GM19452 (cell line): ENCODE measurements around the gene NRCAM.

Source experiments
- ATAC-seq: cut with Tn5 transposase; IDR thresholded peaks from one replicate; pipeline ENCODE4 v1.9.1; 2021; ENCODE audit not compliant: unreplicated experiment

Gene NRCAM

GRCh38 chr7:108460964-108461363 lies 4.7 kb upstream of the NRCAM start:
- no peak for ATAC-seq

- no peak for ATAC-seq
Observed at GRCh38 chr7:108459922-108460551, 3.8 kb upstream of the NRCAM start.

- ATAC-seq: no peak
Observed at GRCh38 chr7:108457871-108458270, 1.6 kb upstream of the NRCAM start.

GRCh38 chr7:108456845-108457540 lies 757 bp upstream of the NRCAM start:
- ATAC-seq: no peak

- no peak for ATAC-seq
Observed at GRCh38 chr7:108455551-108455997, 662 bp downstream of the NRCAM start.

GRCh38 chr7:108454674-108455550 lies 1.3 kb downstream of the NRCAM start:
- no peak for ATAC-seq

- no peak for ATAC-seq
Observed at GRCh38 chr7:108454317-108454673, 1.9 kb downstream of the NRCAM start.

- no peak for ATAC-seq
Observed at GRCh38 chr7:108453320-108453719, 2.9 kb downstream of the NRCAM start.

GRCh38 chr7:108452707-108453106 lies 3.5 kb downstream of the NRCAM start:
- no peak for ATAC-seq

- ATAC-seq: no peak
Observed at GRCh38 chr7:108451296-108451848, 4.9 kb downstream of the NRCAM start.

GRCh38 chr7:108450160-108450559 lies 6.1 kb downstream of the NRCAM start:
- ATAC-seq: no peak

GRCh38 chr7:108449521-108449920 lies 6.7 kb downstream of the NRCAM start:
- ATAC-seq: no peak

- ATAC-seq: no peak
Observed at GRCh38 chr7:108448584-108449505, 7.4 kb downstream of the NRCAM start.

- ATAC-seq: no peak
Observed at GRCh38 chr7:108442039-108442568, 14.1 kb downstream of the NRCAM start.

- ATAC-seq: no peak
Observed at GRCh38 chr7:108441392-108441955, 14.8 kb downstream of the NRCAM start.

GRCh38 chr7:108440613-108441012 lies 15.6 kb downstream of the NRCAM start:
- no peak for ATAC-seq

GRCh38 chr7:108436906-108437305 lies 19.3 kb downstream of the NRCAM start:
- no peak for ATAC-seq

GRCh38 chr7:108434010-108434409 lies 22.2 kb downstream of the NRCAM start:
- ATAC-seq: no peak

- ATAC-seq: no peak
Observed at GRCh38 chr7:108431099-108431498, 25.1 kb downstream of the NRCAM start.

- ATAC-seq: no peak
Observed at GRCh38 chr7:108430664-108431063, 25.6 kb downstream of the NRCAM start.
